GM23338 (cell line): ENCODE data around the gene PROX1.

Experiments used
- CREB1 ChIP-seq: fragments of 250-450 bp; sonication (Bioruptor Pico); IDR thresholded peaks from 2 replicates; pipeline ENCODE4 v1.5.0; 2020; ENCODE audit warnings: low read depth, mild to moderate bottlenecking, moderate library complexity
- EZH2 ChIP-seq: fragments of 200-600 bp; sonication (generic); IDR thresholded peaks from one replicate; pipeline ENCODE4 v1.8.0; 2017; ENCODE audit warnings: antibody characterized with exemption, mild to moderate bottlenecking, low read depth; ENCODE audit not compliant: unreplicated experiment
- EZH2phosphoT487 ChIP-seq: fragments of 200-600 bp; sonication (generic); IDR thresholded peaks from one replicate; pipeline ENCODE4 v1.8.1; 2018; ENCODE audit warnings: antibody characterized with exemption; ENCODE audit not compliant: unreplicated experiment
- POLR2AphosphoS5 ChIP-seq: IDR thresholded peaks from 2 replicates; pipeline ENCODE4 v1.6.1; 2016; ENCODE audit warnings: antibody characterized with exemption, low read depth
- ZNF114 ChIP-seq: fragments of 250-450 bp; sonication (Bioruptor Pico); IDR thresholded peaks from 2 replicates; pipeline ENCODE4 v1.5.0; 2020; ENCODE audit warnings: mild to moderate bottlenecking, moderate library complexity
- ZNF331 ChIP-seq: fragments of 250-450 bp; sonication (Bioruptor Pico); IDR thresholded peaks from 2 replicates; pipeline ENCODE4 v1.5.0; 2020; ENCODE audit warnings: low read depth, mild to moderate bottlenecking, moderate library complexity
- TF ChIP-seq, protein P1 (sequence below): IDR thresholded peaks from 2 replicates; pipeline ENCODE4 v1.6.1; 2016; ENCODE audit warnings: antibody characterized with exemption
- TF ChIP-seq, protein P2 (sequence below), 2 experiments: fragments of 200-600 bp in 1 of 2; sonication (generic) in 1 of 2; conservative IDR thresholded peaks; 2 replicates each; pipeline versions ENCODE4 v1.5.1 to v1.6.1; 2016 to 2017; ENCODE audit warnings: antibody characterized with exemption in 2 of 2, low read depth in 2 of 2, mild to moderate bottlenecking in 2 of 2, moderate library complexity in 1 of 2
- TF ChIP-seq, protein P3 (sequence below): IDR thresholded peaks from one replicate; pipeline ENCODE4 v1.6.1; 2018; ENCODE audit warnings: antibody characterized with exemption; ENCODE audit not compliant: unreplicated experiment

GRCh38 chr1:214044438-214045214 lies 56.9 kb downstream of the PROX1 start:
- TF ChIP-seq, protein P1, sequence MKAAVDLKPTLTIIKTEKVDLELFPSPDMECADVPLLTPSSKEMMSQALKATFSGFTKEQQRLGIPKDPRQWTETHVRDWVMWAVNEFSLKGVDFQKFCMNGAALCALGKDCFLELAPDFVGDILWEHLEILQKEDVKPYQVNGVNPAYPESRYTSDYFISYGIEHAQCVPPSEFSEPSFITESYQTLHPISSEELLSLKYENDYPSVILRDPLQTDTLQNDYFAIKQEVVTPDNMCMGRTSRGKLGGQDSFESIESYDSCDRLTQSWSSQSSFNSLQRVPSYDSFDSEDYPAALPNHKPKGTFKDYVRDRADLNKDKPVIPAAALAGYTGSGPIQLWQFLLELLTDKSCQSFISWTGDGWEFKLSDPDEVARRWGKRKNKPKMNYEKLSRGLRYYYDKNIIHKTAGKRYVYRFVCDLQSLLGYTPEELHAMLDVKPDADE, result no peak
- TF ChIP-seq, protein P2, sequence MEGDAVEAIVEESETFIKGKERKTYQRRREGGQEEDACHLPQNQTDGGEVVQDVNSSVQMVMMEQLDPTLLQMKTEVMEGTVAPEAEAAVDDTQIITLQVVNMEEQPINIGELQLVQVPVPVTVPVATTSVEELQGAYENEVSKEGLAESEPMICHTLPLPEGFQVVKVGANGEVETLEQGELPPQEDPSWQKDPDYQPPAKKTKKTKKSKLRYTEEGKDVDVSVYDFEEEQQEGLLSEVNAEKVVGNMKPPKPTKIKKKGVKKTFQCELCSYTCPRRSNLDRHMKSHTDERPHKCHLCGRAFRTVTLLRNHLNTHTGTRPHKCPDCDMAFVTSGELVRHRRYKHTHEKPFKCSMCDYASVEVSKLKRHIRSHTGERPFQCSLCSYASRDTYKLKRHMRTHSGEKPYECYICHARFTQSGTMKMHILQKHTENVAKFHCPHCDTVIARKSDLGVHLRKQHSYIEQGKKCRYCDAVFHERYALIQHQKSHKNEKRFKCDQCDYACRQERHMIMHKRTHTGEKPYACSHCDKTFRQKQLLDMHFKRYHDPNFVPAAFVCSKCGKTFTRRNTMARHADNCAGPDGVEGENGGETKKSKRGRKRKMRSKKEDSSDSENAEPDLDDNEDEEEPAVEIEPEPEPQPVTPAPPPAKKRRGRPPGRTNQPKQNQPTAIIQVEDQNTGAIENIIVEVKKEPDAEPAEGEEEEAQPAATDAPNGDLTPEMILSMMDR (conservative IDR thresholded peaks at IDR 0.05; ENCODE audit: low read depth in 2 of 2), result no peak
- TF ChIP-seq POLR2AphosphoS5, result no peak
- TF ChIP-seq EZH2, result no peak
- TF ChIP-seq, protein P3, sequence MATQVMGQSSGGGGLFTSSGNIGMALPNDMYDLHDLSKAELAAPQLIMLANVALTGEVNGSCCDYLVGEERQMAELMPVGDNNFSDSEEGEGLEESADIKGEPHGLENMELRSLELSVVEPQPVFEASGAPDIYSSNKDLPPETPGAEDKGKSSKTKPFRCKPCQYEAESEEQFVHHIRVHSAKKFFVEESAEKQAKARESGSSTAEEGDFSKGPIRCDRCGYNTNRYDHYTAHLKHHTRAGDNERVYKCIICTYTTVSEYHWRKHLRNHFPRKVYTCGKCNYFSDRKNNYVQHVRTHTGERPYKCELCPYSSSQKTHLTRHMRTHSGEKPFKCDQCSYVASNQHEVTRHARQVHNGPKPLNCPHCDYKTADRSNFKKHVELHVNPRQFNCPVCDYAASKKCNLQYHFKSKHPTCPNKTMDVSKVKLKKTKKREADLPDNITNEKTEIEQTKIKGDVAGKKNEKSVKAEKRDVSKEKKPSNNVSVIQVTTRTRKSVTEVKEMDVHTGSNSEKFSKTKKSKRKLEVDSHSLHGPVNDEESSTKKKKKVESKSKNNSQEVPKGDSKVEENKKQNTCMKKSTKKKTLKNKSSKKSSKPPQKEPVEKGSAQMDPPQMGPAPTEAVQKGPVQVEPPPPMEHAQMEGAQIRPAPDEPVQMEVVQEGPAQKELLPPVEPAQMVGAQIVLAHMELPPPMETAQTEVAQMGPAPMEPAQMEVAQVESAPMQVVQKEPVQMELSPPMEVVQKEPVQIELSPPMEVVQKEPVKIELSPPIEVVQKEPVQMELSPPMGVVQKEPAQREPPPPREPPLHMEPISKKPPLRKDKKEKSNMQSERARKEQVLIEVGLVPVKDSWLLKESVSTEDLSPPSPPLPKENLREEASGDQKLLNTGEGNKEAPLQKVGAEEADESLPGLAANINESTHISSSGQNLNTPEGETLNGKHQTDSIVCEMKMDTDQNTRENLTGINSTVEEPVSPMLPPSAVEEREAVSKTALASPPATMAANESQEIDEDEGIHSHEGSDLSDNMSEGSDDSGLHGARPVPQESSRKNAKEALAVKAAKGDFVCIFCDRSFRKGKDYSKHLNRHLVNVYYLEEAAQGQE, result no peak
- no peak for TF ChIP-seq CREB1 (CRISPR knock-in tag)
- no peak for TF ChIP-seq EZH2phosphoT487
- no peak for TF ChIP-seq ZNF114 (CRISPR knock-in tag)
- no peak for TF ChIP-seq ZNF331 (CRISPR knock-in tag)
